Muscle layer of duodenum (tissue), 2 donors: Measurements from ENCODE around the gene SPG7.
"Not testable (repeated sequence)": the region's sequence is repeated elsewhere in the genome, so short reads cannot be mapped to it uniquely, and the experiment has no call there.

Experiments used
- H3K27ac ChIP-seq: one replicate; pipeline ENCODE4 v1.7.0; 2013; ENCODE audit warnings: mild to moderate bottlenecking, low read length
- H3K27me3 ChIP-seq: one replicate; pipeline ENCODE4 v1.7.0; 2013; ENCODE audit warnings: low read depth, mild to moderate bottlenecking, control low read depth, low read length
- H3K36me3 ChIP-seq, 2 donors: one replicate each; pipeline ENCODE4 v1.7.0; 2013; ENCODE audit warnings: low read length in 2 of 2, control low read depth in 1 of 2, mild to moderate bottlenecking in 1 of 2; ENCODE audit not compliant: insufficient read depth in 2 of 2, control insufficient read depth in 1 of 2
- H3K4me1 ChIP-seq, 2 donors: one replicate each; pipeline ENCODE4 v1.7.0; 2013; ENCODE audit warnings: low read length in 2 of 2, mild to moderate bottlenecking in 2 of 2, control low read depth in 1 of 2, moderate library complexity in 1 of 2; ENCODE audit not compliant: insufficient read depth in 2 of 2, control insufficient read depth in 1 of 2
- H3K4me3 ChIP-seq, 2 donors: one replicate each; pipeline ENCODE4 v1.7.0; 2013; ENCODE audit warnings: low read length in 2 of 2, low read depth in 1 of 2, mild to moderate bottlenecking in 1 of 2
- H3K9me3 ChIP-seq, 2 donors: one replicate each; pipeline ENCODE4 v1.7.0; 2013; ENCODE audit warnings: low read length in 2 of 2, control low read depth in 1 of 2, mild to moderate bottlenecking in 1 of 2; ENCODE audit not compliant: control insufficient read depth in 1 of 2
- donor health status: healthy.

The SPG7 gene

DNA sequence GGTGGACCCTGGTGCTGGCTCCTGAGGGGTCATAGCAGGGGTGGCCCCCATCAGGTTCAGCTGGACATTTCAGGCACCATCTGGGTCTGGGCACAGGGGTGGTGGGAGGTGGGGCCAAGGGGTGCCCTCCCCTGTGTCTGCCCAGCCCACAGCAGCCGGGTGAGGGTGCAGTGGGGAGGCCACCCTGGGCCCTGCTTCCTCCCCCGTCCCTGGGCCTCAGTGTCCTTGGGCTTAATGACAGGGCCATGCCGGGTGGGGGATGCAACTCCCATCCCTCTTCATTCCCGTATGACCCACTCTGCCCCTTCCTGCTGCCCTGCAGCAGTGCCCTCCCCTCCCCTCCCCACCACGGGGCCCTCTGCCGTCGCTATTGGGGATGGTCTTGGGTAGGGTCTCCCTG lies 78.0 kb downstream of the SPG7 start:
- Histone ChIP-seq H3K27ac (no peak overlapping the region), H3K27me3 (no peaks in the 10 kb centered on the region), H3K4me3 (no peak overlapping the region), H3K9me3 (no peaks in the 10 kb centered on the region), H3K4me1 (peaks cover 0 to 3% of the 10 kb centered on the region in 2 donors), H3K36me3 (no peaks in the 10 kb centered on the region)

DNA sequence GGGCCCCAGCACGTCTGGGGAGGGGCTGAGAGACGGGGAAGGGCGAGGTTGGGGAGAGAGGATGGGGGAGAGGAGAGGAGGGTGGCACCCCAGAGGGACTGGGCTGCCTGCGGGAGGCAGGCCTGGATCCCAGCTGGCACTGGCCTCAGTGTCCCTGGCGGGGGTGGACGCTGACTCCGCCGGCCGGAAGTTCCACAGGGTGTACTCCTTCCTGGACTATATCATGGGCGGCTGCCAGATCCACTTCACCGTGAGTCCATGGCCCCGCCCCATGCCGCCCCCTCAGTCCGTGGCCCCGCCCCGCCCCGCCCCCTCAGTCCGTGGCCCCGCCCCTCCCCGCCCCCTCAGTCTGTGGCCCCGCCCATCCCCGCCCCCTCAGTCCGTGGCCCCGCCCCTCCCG lies 78.7 kb downstream of the SPG7 start:
- Histone ChIP-seq H3K4me1 (peaks cover 0 to 3% of the 10 kb centered on the region in 2 donors), H3K27ac (no peak overlapping the region), H3K4me3 (no peak overlapping the region), H3K27me3 (no peaks in the 10 kb centered on the region), H3K9me3 (no peaks in the 10 kb centered on the region), H3K36me3 (no peaks in the 10 kb centered on the region)

DNA sequence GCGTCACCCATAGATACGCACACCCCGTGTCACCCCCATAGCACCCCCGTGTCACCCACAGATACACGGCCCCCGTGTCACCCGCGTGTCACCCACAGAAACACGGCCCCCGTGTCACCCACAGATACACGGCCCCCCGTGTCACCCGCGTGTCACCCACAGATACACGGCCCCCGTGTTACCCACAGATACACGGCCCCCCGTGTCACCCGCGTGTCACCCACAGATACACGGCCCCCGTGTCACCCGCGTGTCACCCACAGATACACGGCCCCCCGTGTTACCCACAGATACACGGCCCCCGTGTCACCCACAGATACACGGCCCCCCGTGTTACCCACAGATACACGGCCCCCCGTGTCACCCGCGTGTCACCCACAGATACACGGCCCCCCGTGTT lies 79.5 kb downstream of the SPG7 start:
- H3K4me3 ChIP-seq, H3K27me3 ChIP-seq, H3K9me3 ChIP-seq, H3K36me3 ChIP-seq, H3K27ac ChIP-seq, H3K4me1 ChIP-seq: not testable (repeated sequence)

DNA sequence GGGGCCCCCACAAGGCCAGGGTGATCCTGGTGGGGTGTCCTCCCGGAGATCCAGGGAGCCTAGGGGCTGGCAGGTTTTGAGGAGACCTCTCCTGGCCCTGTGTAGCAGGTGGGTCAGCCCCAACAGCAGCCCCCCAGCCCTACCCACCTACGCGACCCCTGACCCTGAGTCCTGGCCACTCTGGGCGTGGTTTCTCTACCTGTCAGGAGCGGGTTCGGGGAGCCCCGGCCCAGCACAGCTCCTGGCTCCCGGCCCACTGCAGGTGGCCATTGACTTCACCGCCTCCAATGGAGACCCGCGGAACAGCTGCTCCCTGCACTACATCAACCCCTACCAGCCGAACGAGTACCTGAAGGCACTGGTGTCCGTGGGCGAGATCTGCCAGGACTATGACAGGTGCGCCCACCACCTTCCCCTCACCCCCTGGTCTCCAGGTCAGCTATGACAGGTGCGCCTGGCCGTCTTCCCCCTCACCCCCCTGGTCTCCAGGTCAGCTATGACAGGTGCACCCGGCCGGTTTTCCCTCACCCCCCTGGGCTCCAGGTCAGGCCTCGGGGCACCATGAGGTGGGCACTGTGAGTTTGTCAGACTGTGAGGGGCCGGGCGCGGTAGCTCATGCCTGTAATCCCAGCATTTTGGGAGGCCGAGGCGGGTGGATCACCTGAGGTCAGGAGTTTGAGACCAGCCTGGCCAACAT lies 80.4 kb downstream of the SPG7 start:
- no peaks in the 10 kb centered on the region for H3K4me1 ChIP-seq
- no peaks in the 10 kb centered on the region for H3K9me3 ChIP-seq
- no peak overlapping the region for H3K27ac ChIP-seq
- H3K36me3 ChIP-seq: no peaks in the 10 kb centered on the region
- H3K4me3 ChIP-seq: no peak overlapping the region
- no peaks in the 10 kb centered on the region for H3K27me3 ChIP-seq

DNA sequence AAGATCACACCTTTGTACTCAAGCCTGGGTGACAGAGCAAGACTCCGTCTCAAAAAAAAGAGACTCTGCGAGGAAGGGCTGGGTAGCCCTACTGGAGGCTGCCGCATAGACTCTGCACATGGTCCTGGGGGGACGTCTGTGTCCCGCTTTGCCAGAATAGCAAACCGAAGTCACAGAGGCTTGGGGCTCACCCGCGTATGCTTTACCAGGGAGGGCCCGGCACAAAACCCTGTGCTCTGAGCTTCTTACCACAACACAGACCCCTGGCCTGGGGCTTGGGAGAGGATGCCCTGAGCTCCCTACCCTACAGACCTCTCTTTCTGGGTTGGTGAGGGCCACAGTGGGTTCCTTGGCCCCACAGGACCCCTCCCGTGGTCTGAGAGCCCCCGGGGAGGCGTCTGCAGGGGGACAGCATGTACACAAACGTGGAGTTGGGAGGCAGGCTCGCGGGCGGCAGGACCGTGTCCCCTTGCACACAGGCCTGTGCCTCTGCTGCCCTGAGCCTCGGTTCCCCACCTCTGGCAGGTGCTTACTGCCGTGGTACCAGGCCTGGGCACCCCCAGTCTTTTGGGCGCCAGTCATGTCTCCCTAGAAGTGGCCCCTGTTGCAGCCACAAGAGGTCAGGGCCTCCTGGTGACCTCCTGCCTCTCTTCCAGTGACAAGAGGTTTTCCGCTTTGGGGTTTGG lies 81.2 kb downstream of the SPG7 start:
- Histone ChIP-seq H3K4me3 (no peak overlapping the region), H3K27ac (no peak overlapping the region), H3K36me3 (no peaks in the 10 kb centered on the region), H3K27me3 (no peaks in the 10 kb centered on the region), H3K4me1 (no peaks in the 10 kb centered on the region), H3K9me3 (no peaks in the 10 kb centered on the region)

DNA sequence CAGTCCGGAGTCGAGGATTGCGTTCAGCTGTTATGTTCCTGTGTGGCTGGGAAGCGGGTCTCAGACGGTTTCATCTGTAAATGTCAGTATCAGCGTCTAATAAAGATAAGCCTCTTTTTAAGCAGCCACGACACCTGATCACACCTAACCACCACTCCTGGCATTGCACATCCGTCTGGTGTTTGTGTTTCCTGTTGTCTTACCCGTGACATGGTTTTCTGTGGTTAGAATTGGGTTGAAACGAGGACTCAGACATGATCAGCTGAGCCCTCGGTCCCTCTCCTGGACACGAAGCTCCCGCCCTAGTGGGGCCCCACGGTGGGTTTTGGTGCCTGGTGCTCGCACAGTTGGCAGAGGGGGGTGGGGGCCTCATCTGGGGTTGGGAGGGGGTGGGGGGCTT lies 85.6 kb downstream of the SPG7 start:
- no peaks in the 10 kb centered on the region for H3K27me3 ChIP-seq
- no peaks in the 10 kb centered on the region for H3K36me3 ChIP-seq
- no peak overlapping the region for H3K27ac ChIP-seq
- H3K4me1 ChIP-seq: no peaks in the 10 kb centered on the region
- no peak overlapping the region for H3K4me3 ChIP-seq
- H3K9me3 ChIP-seq: no peaks in the 10 kb centered on the region

DNA sequence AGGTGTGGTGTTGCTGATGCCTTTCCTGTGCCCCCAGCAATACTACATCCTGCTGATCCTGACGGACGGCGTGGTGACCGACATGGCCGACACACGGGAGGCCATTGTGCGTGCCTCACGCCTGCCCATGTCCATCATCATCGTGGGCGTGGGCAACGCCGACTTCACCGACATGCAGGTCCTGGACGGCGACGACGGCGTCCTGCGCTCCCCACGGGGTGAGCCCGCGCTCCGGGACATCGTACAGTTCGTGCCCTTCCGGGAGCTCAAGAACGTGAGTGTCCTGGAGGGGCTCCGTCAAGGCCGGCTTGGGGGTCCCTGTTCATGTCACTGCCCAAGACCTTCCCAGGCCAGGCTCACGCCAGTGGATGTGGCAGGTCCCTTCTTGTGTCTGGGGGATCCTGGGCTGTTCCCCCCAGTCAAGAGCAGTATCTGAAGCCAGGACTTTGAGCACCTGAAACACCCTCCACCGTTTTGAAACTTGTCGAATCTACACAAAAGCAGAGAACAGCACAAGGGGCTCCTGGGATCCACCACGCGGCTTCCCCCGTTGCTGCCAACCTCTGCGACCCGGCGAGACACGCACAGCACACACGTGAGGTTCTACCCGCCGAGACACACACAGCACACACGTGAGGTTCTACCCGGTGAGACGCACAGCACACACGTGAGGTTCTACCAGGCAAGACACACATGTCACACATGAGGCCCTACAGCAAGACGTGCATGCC lies 87.3 kb downstream of the SPG7 start:
- Histone ChIP-seq H3K36me3 (no peaks in the 10 kb centered on the region), H3K4me1 (no peaks in the 10 kb centered on the region), H3K27ac (no peak overlapping the region), H3K27me3 (no peaks in the 10 kb centered on the region), H3K9me3 (no peaks in the 10 kb centered on the region), H3K4me3 (no peak overlapping the region)

DNA sequence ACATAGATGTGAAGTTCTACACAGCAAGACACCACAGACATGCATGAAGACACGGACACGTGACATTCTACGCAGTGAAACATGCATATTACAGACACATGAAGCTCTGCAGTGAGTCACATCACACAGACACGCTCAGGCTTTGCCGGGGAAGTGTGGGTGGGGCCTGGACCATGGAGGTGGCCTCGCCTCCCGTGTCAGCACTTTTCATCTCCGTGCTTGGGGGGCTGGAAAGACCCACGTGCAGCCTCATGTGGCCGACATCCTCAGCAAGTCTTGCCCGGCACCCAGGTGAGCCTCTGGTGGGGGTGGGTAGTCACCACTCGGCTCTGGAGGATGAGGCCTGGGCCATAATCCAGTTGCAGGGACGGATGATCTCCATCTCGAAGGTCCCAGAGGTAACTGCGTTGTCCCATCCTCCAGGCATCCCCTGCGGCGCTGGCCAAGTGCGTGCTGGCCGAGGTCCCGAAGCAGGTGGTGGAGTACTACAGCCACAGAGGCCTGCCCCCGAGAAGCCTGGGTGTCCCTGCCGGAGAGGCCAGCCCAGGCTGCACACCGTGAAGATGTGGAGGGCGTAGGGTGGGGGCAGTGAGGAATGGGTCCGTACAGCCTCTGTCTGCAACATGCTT lies 88.0 kb downstream of the SPG7 start:
- H3K27me3 ChIP-seq: no peaks in the 10 kb centered on the region
- H3K27ac ChIP-seq: no peak overlapping the region

DNA sequence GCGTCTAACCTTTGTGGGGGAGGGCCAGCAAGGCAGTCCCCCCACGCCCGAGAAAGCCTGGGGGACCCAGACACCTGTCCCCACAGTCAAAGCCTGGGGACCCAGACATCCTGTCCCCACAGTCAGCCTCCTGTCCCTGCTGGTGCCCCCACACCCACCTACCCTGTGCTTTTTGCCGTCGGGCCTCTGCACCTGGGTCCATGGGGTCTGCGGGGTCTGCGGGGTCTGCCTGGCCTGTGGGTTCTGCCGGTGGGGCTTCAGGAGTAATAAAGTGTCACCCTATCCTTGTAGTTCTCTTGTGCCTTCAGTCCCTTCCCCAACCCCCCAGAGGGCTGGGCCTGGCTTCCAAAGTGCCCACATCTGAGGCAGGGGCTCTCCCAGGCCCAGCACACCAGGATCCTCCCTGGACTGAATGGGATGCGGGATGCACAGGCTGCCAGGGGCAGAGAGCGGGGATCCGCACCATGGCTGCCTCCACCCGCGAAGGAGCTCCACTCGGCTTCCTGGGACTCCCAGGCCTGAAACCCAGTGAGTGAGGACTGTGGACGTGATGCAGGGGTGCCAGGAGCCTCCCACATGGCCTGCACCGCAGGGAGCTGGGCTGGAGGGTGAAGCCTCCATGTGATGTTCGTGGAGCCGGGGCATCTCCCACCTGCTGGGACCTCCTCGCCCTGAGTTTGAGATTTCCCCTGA lies 88.9 kb downstream of the SPG7 start:
- H3K36me3 ChIP-seq: no peaks in the 10 kb centered on the region
- H3K4me3 ChIP-seq: no peak overlapping the region
- H3K27ac ChIP-seq: no peak overlapping the region
- H3K4me1 ChIP-seq: no peaks in the 10 kb centered on the region
- H3K9me3 ChIP-seq: no peaks in the 10 kb centered on the region
- H3K27me3 ChIP-seq: no peaks in the 10 kb centered on the region

More for the DNA sequence above, 88.0 kb downstream of the SPG7 start:
- no peaks in the 10 kb centered on the region for H3K9me3 ChIP-seq
- no peak overlapping the region for H3K4me3 ChIP-seq
- H3K36me3 ChIP-seq: no peaks in the 10 kb centered on the region
- no peaks in the 10 kb centered on the region for H3K4me1 ChIP-seq

DNA sequence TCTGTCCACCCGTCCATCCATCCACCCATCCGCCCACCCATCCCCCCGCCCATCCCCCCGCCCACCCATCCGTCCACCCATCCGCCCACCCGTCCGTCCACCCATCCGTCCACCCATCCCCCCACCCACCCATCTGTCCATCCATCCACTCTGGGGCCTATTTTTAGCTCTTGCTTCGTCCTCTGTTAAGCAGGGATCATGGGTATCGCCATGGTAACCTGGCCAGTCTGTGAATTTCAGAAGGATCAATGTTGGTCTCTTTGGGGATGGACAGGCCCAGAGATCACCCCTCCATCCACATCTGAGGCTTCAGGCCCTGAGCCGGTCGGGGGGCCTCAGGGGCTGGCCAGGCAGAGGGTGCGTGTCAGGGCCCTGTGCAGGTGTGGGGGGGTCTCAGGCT lies 90.0 kb downstream of the SPG7 start:
- peaks cover 0 to 5% of the 10 kb centered on the region in 2 donors for H3K4me1 ChIP-seq
- H3K9me3 ChIP-seq: no peaks in the 10 kb centered on the region
- no peak overlapping the region for H3K27ac ChIP-seq
- H3K36me3 ChIP-seq: no peaks in the 10 kb centered on the region
- no peaks in the 10 kb centered on the region for H3K27me3 ChIP-seq
- H3K4me3 ChIP-seq: no peak overlapping the region

DNA sequence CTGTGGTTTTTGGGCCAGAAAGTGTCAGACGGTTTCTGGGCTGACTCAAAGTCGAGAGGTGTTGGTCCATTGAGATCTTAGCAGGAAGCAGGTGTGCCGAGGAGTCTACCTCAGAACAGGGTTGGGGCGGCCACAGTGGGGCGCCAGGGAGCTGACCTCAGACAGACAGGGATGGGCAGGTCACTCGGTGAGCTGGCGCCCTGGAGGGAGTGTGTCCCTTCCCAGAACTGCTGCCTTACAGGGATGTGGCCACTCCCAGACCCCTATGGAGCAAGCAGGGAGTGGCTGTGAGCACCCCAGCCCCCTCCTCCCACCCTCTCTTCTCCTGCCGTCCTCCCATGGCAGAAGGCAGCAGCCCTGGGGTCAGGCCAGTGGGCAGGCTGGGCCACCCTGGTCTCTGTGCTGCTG lies 91.3 kb downstream of the SPG7 start:
- Histone ChIP-seq H3K9me3 (no peaks in the 10 kb centered on the region), H3K27me3 (no peaks in the 10 kb centered on the region), H3K36me3 (no peaks in the 10 kb centered on the region), H3K4me3 (no peak overlapping the region), H3K4me1 (peaks cover 0 to 5% of the 10 kb centered on the region in 2 donors), H3K27ac (no peak overlapping the region)
